ENCODE data around the gene ADPRHL1.

DNA sequence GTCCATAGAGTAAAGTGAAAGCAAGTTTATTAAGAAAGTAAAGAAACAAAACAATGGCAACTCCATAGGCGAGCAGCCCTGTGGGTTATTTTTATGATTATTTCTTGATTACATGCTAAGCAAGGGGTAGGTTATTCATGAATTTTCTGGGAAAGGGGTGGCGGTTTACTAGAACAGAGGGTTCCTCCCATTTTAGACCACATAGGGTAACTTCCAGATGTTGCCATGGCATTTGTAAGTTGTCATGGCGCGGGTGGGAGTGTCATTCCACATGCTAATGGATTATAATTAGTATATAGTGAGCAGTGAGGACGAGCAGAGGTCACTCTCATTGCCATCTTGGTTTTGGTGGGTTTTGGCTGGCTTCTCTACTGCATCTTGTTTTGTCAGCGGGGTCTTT is 45.6 kb upstream of the ADPRHL1 start:
- TF ChIP-seq POLR2AphosphoS5 (IDR thresholded peaks at IDR 0.05; ENCODE audit: low read depth, low read length) (no peak), POLR2A (IDR thresholded peaks at IDR 0.05; ENCODE audit: low read depth, low read length) (no peak), TAF1 (IDR thresholded peaks at IDR 0.05; ENCODE audit: low read depth, low read length) (no peak), PAX5 (IDR thresholded peaks at IDR 0.05; ENCODE audit: insufficient read depth, low read length, severe bottlenecking) (no peak)
